Activated CD4-positive, alpha-beta T cell treated with anti-CD3 and anti-CD28 coated beads, Interleukin-2, amount 50 U/mL, for 1 hour (primary cell): ENCODE results near the gene CSMD2.

Experiments
- DNase-seq: peaks from one replicate; pipeline ENCODE4 v3.0.0-alpha.2; 2020

The CSMD2 gene

GRCh38 chr1:33575324-33575879 lies 589.6 kb downstream of the CSMD2 start:
- no peak for DNase-seq

- no peak for DNase-seq
Observed at GRCh38 chr1:33573661-33574060, 591.4 kb downstream of the CSMD2 start.

DNA sequence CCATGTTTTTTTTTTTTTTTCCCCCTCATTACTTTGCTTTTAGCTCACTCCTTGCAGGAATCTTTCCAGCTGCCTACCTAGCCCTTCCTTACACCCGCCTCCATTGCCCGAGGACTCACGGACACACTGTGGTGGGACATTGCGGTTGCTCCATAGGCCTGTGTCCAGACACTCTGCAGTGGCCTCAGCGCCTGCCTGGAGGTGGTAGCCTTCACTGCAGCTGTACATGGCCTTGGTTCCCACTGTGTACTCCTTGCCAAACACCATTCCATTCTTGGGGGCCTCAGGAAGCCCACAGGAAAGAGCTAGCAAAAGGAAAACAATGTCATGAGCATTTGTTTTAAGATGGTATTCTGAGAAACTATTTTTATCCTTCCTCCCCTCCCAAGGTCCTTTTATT lies 592.6 kb downstream of the CSMD2 start:
- no peak for DNase-seq

- DNase-seq, result no peak
Observed at GRCh38 chr1:33569331-33569730, 595.7 kb downstream of the CSMD2 start.

- DNase-seq, result no peak
Observed at GRCh38 chr1:33563699-33564098, 601.3 kb downstream of the CSMD2 start.

DNA sequence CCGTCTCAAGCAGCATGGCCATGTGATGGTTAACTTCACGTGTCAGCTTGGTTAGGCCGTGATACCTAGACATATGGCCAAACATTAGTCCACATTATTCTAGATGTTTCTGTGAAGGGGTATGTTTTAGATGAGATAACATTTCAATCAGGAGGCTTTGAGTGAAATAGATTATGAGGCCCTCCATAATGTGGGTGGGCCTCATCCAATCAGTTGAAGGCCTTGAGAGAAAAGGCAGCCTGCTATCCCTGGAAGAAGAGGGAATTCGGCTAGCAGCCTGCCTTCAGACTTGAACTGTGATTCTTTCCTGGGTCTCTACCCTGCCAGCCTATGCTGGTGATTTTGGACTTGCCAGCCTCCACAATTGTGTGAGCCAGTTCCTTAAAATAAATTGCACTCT lies 602.5 kb downstream of the CSMD2 start:
- DNase-seq, result no peak

- no peak for DNase-seq
Observed at GRCh38 chr1:33561576-33561975, 603.5 kb downstream of the CSMD2 start.

GRCh38 chr1:33560680-33561079 lies 604.4 kb downstream of the CSMD2 start:
- DNase-seq, result no peak

- DNase-seq, result no peak
Observed at GRCh38 chr1:33548721-33549120, 616.3 kb downstream of the CSMD2 start.

DNA sequence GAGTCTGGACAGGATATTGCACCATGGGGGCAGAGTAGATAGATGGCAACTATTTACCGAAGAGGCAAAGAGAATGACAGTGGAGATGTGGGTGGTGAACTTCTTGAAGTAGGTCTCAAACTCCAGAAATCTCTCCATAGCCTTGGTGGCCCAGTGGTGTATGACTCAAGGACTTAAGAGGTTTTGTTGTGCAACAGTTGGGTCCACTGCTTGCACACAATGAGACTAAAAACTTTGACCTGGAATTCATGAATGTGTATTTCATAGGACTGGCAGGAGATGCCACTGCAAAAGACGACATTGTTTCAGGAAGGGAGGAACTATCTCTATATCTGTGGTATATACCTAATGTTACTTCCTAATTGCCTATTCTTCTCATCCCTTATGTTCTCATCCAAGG lies 616.7 kb downstream of the CSMD2 start:
- no peak for DNase-seq

GRCh38 chr1:33547576-33547975 lies 617.5 kb downstream of the CSMD2 start:
- DNase-seq, result no peak

GRCh38 chr1:33541966-33542365 lies 623.1 kb downstream of the CSMD2 start:
- DNase-seq, result no peak

DNA sequence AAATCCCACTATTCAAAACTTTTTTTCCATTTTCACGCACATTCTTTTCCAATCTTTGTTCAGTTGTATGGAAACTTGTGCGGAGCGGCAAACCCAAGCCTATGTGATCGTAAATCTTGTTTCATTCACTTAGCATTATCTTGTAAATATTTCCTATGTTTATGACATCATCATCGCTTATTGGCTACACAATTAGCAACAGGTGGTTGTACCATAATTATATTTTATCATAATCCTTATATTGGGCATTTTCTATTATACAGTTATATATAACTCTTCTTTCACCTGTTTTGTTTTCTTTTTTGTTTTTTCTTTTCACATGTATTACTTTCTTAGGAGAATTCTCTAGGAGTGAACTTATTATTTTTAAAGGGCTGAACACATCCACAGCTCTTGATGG lies 627.1 kb downstream of the CSMD2 start:
- no peak for DNase-seq

DNA sequence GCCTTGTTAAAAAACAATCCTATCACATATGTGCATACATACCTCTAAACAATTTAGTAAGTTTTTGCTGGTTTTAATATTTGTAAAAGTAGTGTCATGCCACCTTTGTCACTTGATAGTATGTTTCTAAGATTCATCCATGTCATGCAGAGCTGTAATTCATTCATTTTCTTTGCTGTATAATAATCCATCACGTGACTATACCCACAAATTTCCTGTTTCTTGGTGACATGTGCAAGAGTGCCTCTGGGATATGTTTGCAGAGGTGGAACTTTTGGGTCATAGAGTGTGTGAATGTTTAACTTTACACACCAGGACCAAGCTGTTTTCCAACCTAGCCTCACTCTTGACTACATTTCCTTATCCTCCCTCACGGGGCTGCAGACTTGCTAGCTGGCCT lies 629.7 kb downstream of the CSMD2 start:
- no peak for DNase-seq

DNA sequence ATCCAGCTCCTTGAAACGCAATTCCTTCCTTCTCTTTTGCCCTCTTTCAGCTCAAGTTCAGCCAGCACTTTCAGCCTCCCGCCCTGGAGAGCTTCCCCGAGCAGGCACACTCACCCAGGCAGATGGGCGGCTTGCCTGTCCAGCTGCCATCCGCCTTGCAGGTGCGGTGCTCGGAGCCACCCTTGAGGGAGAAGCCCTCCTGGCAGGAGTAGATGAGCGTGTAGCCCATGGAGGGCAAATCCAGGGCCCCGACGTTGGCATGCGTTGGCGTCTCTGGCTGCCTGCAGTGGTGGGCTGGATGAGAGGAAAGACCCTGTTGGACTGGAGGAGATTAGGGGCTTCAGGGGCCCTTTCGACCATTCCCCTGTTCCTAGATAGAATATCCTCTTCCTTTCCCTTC lies 632.1 kb downstream of the CSMD2 start:
- DNase-seq, result no peak

GRCh38 chr1:33532250-33532649 lies 632.8 kb downstream of the CSMD2 start:
- no peak for DNase-seq

- no peak for DNase-seq
Observed at GRCh38 chr1:33529957-33530356, 635.1 kb downstream of the CSMD2 start.

DNA sequence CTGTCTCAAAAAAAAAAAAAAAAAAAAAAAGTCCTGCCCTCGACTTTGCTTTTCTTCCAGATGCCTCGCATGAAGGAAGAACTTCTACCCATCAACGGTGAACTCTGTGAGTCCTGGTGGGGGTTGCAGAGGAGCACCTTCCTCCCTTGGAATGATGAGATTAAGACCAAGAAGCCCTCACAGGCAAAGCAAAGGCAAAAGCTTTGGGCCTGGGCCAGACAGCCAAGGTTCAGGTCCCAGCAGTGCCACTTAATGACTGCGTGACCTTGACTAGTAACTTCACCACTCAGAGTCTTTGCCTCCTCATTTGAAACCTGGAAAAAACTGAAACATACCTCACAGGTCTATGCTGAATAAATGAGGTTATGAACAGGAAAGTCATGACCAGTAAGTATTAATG lies 637.1 kb downstream of the CSMD2 start:
- DNase-seq, result no peak

GRCh38 chr1:33524586-33524985 lies 640.4 kb downstream of the CSMD2 start:
- DNase-seq, result no peak

DNA sequence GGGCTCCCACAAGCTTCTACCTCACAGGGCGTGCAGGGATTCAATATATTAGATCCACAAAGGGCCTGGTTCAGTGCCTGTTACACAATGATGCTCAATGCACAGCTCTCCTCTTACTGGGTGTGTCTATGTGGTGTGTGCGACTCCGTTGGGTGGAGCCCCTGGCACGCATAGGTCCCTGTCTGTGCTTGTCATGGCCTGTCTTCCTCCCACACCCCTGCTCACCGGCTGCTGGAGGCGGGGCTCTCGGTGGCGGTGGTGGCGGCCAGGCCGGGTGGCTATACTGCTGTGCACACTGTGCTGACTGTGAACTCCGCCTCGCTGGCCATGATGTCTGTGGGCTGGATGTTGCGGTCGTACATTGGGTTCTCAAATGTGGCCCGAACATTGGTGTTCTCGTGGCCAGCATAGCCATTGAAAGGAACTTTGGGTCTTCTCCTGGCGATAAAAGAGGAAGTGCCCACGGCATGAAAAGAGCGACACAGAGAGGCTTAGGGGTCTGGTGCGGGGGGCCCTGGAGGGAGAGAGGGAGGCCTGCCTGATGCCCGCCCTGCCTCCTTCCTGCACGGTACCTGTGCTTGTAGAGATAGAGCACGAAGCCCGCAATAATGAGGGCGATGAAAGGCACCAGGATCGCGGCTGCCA lies 645.7 kb downstream of the CSMD2 start:
- DNase-seq, result no peak

- DNase-seq, result no peak
Observed at GRCh38 chr1:33517596-33518250, 647.3 kb downstream of the CSMD2 start.

DNA sequence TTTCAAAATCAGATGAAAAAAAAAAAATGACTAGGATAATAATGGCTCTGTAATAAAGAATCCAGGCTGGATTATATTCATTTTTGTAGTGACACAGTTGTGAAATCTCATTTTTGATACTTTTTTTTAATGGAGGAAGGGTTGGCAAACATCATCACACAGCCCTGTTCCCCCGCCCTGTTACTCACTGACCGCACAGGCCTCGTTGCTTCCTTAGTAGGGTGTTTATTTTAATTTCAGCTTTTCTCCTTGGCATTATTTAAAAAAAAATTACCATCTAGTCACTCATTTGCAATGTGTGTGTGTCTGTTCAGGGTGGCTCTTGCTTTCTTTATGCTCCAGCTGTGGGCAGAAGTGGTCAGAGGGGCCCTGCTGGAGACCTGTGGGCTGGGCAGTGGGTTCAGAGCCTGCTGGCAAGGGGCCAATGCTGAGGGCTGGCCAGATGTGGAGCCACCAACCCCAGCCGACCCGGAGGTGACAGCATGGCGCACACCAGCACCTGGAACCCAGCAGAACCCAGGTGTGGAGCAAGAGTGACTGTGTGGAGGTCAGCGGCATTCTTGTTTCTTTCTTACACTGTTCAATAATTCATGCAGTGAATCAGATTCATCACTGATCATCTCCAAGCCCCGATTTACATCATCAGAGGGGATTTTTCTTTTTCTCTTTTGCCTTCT lies 648.0 kb downstream of the CSMD2 start:
- no peak for DNase-seq

DNA sequence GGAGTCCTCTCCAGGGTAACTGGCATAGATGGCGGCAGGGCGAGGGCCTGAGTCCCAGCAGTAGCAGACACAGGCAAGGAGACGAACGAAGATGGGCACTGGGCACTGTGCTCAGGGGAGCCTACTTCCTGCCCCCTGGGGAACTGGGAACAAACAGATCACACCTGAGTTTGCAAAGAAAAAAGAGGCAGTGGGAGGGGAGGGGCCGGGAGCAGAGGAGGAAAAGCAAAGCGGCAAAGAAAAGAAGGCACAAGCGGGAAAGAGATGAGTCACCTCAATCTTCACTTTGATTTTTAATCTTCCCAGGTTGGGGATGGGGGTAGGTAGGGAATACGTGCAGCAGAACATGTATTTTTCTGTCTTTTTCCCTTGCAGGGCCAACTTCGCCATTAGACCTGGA lies 648.6 kb downstream of the CSMD2 start:
- no peak for DNase-seq

DNA sequence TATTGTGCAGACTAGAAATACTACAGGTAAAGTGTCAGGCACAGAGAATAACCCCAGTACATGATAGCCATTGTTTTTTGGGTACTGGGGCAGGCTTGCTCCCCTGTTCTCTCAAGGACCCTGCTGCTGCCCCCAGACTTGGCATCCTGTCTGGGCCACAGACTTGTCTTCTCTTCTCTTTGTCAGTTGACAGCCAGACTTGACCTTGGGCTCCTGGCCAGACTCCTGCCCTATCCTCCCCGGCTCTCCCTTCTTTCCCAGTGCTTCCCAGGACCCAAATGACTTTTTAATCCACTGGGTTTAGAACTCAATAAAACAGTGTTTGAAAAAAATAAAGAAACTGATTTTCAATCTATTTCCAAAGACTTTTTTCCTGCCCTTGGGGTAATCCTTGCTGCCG lies 649.4 kb downstream of the CSMD2 start:
- DNase-seq, result no peak
